ENCODE measurements around the gene MTHFD2.

- TF ChIP-seq CTCF (conservative IDR thresholded peaks at IDR 0.05 in 1 of 2, IDR thresholded peaks at IDR 0.05 in 1 of 2; ENCODE audit: extremely low read depth in 1 of 2, insufficient read depth in 1 of 2, low read depth in 1 of 2, low read length in 2 of 2): no peak
- TF ChIP-seq EZH2 (IDR thresholded peaks at IDR 0.05; ENCODE audit: borderline replicate concordance, low read length): no peak
Observed at GRCh38 chr2:74228772-74229171, 30.4 kb downstream of the MTHFD2 start.

Measured in mammary epithelial cell (primary cell).